SK-N-MC (cell line): Measurements from ENCODE around the gene BSDC1.
"Not testable (repeated sequence)": the region's sequence is repeated elsewhere in the genome, so short reads cannot be mapped to it uniquely, and the experiment has no call there.

Source experiments
- DNase-seq: peaks from one replicate; pipeline ENCODE4 v3.0.0-alpha.2; 2011; ENCODE audit warnings: low read depth, low spot score
- H3K27ac ChIP-seq: fragments of 200-600 bp; sonication (generic); 2 replicates; pipeline ENCODE4 v1.5.1; 2016; ENCODE audit warnings: mixed run types
- H3K36me3 ChIP-seq: fragments of 200-600 bp; sonication (generic); 2 replicates; pipeline ENCODE4 v1.6.1; 2017; ENCODE audit warnings: antibody characterized with exemption, low read length, mixed read lengths; ENCODE audit not compliant: insufficient read depth
- H3K4me3 ChIP-seq: fragments of 200-600 bp; sonication (generic); 2 replicates; pipeline ENCODE4 v1.5.1; 2016
- H3K9ac ChIP-seq: fragments of 200-600 bp; sonication (generic); 2 replicates; pipeline ENCODE4 v1.8.0; 2017; ENCODE audit warnings: mixed run types, mixed read lengths; ENCODE audit not compliant: insufficient read length
- H3K9me3 ChIP-seq: fragments of 200-600 bp; sonication (generic); 2 replicates; pipeline ENCODE4 v1.6.1; 2017; ENCODE audit warnings: low read depth, mild to moderate bottlenecking, antibody characterized with exemption, low read length, moderate library complexity, mixed read lengths
- EZH2 ChIP-seq: fragments of 200-600 bp; sonication (generic); IDR thresholded peaks from one replicate; pipeline ENCODE4 v1.6.1; 2017; ENCODE audit warnings: antibody characterized with exemption
- FOXP2 ChIP-seq: optimal IDR thresholded peaks from 2 replicates; pipeline ENCODE3; 2011; ENCODE audit warnings: mild to moderate bottlenecking, moderate library complexity; ENCODE audit not compliant: insufficient read depth; ENCODE audit errors: extremely low read length, control extremely low read depth
- POLR2AphosphoS5 ChIP-seq: IDR thresholded peaks from 2 replicates; pipeline ENCODE4 v1.6.1; 2012; ENCODE audit warnings: mild to moderate bottlenecking, low read depth, low read length, borderline replicate concordance

Gene BSDC1

DNA sequence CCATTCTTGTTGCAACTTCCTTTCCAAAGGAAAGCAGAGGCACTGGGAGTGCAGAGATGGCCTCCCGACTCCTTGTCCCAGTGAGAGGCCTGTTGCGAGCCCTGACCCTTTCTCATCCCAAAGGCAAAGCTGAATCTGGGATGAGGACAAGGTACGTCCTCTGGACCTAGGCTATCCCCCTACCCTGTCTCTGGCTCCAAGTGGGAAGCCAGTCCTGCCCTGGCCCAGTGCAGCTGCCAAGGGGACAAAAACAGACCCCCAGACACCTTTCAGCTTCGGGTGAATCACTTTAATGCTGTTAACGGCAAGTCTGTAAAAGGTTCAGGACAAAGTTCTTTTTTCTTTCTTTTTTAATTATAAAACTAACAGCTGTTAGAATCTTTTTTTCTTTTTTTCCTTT, 29.4 kb downstream of the BSDC1 start:
- DNase-seq, result no peak
- TF ChIP-seq POLR2AphosphoS5 (no peak), EZH2 (no peak), FOXP2 (no peak)
- H3K9me3 ChIP-seq, result no peaks in the 10 kb centered on the region
- H3K27ac ChIP-seq, result no peak overlapping the region
- H3K4me3 ChIP-seq, result no peak overlapping the region
- H3K36me3 ChIP-seq, result peaks cover 16% of the 10 kb centered on the region; the same call in 1 of the 2 replicates
- no peak overlapping the region for H3K9ac ChIP-seq

GRCh38 chr1:32363713-32364112, 30.5 kb downstream of the BSDC1 start:
- TF ChIP-seq POLR2AphosphoS5, result no peak
- no peak overlapping the region for H3K4me3 ChIP-seq
- no peak for DNase-seq
- H3K9me3 ChIP-seq, result no peaks in the 10 kb centered on the region
- no peak overlapping the region for H3K27ac ChIP-seq
- no peak overlapping the region for H3K9ac ChIP-seq
- H3K36me3 ChIP-seq, result peaks cover 16% of the 10 kb centered on the region; the same call in 1 of the 2 replicates

- no peak within 1 kb of the TSS for H3K9ac ChIP-seq
- DNase-seq, result no peak
- TF ChIP-seq POLR2AphosphoS5 (no peak), FOXP2 (no peak), EZH2 (no peak)
These were observed 31.5 kb downstream of the BSDC1 start, which contains the start of the genes FAM229A and TSSK3 for GRCh38 chr1:32362474-32363313. FAM229A (minus strand) TSS chr1:32362485; CDS start chr1:32362091, 394 bp downstream. TSSK3 (plus strand) TSS chr1:32362539; CDS start chr1:32362702, 163 bp downstream.

DNA sequence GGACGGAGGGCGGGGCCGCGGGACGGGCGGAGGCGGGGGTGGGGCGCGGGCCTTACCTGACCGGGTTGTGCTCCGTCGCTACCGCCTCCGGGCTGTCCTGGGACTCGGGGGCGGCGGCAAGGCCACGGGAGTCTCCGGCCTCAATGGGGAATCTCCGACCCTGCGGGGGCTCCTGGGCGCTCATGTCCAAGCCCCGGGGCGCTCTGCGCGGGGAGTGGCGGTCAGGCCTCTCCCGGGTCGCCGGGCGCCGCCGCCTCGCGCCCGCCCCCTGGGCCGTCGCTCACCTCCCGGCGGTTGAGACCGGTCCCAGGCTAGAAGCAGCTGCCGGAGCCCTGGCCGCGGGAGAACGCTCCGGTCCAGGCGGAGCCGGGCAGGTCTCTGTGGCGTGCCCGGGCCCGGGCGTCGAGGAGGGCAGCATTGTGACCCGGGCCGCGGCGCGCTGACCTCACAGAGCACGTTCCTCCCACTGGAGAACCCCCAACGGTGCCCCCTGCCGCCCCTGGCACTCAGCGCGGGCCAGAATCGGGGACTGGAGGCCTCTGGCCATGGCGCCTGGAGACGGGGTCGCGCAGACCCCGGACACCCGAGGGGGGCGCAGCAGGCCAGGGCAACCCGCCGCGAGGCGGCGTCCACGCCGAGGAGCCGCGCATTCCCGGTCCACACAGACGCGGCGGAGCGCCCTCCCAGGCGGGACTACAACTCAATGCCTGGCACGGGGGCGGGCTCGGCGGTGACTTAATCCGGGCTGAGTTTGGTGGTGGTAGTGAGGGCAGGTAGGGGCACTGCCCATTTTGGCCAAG, 32.4 kb downstream of the BSDC1 start:
- H3K27ac ChIP-seq, result no peak overlapping the region
- H3K4me3 ChIP-seq, result no peak overlapping the region
- no peaks in the 10 kb centered on the region for H3K9me3 ChIP-seq
- no peak overlapping the region for H3K9ac ChIP-seq
- H3K36me3 ChIP-seq, result peaks cover 6% of the 10 kb centered on the region; the same call in 1 of the 2 replicates
- TF ChIP-seq EZH2, result no peak
- no peak for TF ChIP-seq FOXP2
- peak; percentile 26; the same call in 1 of the 2 replicates for TF ChIP-seq POLR2AphosphoS5
- no peak for DNase-seq

More at GRCh38 chr1:32362474-32363313, 31.5 kb downstream of the BSDC1 start, which contains the start of the genes FAM229A and TSSK3:
- peaks cover 15% of the 10 kb centered on the region; the same call in 1 of the 2 replicates for H3K36me3 ChIP-seq
- H3K9me3 ChIP-seq, result no peaks in the 10 kb centered on the region
- no peak within 1 kb of the TSS for H3K4me3 ChIP-seq
- no peak within 1 kb of the TSS for H3K27ac ChIP-seq

GRCh38 chr1:32361308-32361673, 33.0 kb downstream of the BSDC1 start:
- Histone ChIP-seq H3K36me3 (peaks cover 3% of the 10 kb centered on the region; the same call in 1 of the 2 replicates), H3K4me3 (no peak overlapping the region), H3K9ac (no peak overlapping the region), H3K27ac (no peak overlapping the region), H3K9me3 (no peaks in the 10 kb centered on the region)
- DNase-seq, result no peak
- no peak for TF ChIP-seq EZH2
- TF ChIP-seq FOXP2, result no peak
- no peak for TF ChIP-seq POLR2AphosphoS5

- no peak for TF ChIP-seq POLR2AphosphoS5
- no peak for TF ChIP-seq FOXP2
- TF ChIP-seq EZH2, result no peak
- H3K9me3 ChIP-seq, result no peaks in the 10 kb centered on the region
- no peak for DNase-seq
- H3K36me3 ChIP-seq, result no peaks in the 10 kb centered on the region; the same call in 1 of the 2 replicates
- no peak overlapping the region for H3K27ac ChIP-seq
- no peak overlapping the region for H3K9ac ChIP-seq
- H3K4me3 ChIP-seq, result no peak overlapping the region
These were observed 35.8 kb downstream of the BSDC1 start for GRCh38 chr1:32358435-32358834.

GRCh38 chr1:32357614-32358013, 36.6 kb downstream of the BSDC1 start:
- Histone ChIP-seq H3K36me3 (no peaks in the 10 kb centered on the region), H3K27ac (no peak overlapping the region), H3K9me3 (no peaks in the 10 kb centered on the region), H3K4me3 (no peak overlapping the region), H3K9ac (no peak overlapping the region)
- TF ChIP-seq POLR2AphosphoS5, result no peak
- DNase-seq, result no peak

DNA sequence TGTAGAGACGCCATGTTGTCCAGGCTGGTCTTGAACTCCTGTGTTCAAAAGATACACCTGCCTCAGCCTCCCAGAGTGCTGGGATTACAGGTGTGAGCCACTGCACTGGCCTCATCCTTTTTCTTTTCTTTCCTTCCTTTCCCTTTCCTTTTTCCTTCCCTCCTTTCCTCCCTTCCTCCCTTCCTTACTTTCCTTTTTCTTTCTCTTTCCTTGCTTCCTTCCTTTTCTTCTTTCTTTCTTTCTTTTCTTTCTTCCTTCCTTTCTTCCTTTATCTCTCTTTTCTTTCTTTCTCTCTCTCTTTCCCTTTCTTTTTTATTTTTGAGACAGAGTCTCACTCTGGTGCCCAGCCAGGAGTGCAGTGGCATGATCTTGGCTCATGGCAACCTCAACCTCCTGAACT, 37.8 kb downstream of the BSDC1 start:
- no peak for DNase-seq
- Histone ChIP-seq H3K9me3 (no peaks in the 10 kb centered on the region), H3K27ac (no peak overlapping the region), H3K4me3 (no peak overlapping the region), H3K9ac (no peak overlapping the region), H3K36me3 (no peaks in the 10 kb centered on the region)
- no peak for TF ChIP-seq FOXP2
- no peak for TF ChIP-seq POLR2AphosphoS5
- TF ChIP-seq EZH2, result no peak

- H3K4me3 ChIP-seq, H3K9me3 ChIP-seq, DNase-seq, H3K9ac ChIP-seq, H3K36me3 ChIP-seq, H3K27ac ChIP-seq: not testable (repeated sequence)
These were observed 38.5 kb downstream of the BSDC1 start for GRCh38 chr1:32355778-32356177.
